Stimulated activated naive CD8-positive, alpha-beta T cell treated with anti-CD3 and anti-CD28 coated beads, Interleukin-15, Interleukin-2, amounts not matched to agents 100 U/mL and 50 U/mL, for 24 hours (primary cell): ENCODE data around the gene PRKAR1B.
A peak's percentile ranks its signal among the peaks of the same experiment; 100 is the strongest.

Experiments
- ATAC-seq: fragments of 150-1000 bp; cut with Tn5 transposase; one replicate; pipeline ENCODE4 v1.10.0; 2021
- DNase-seq: peaks from one replicate; pipeline ENCODE4 v3.0.0; 2021

PRKAR1B gene

DNA sequence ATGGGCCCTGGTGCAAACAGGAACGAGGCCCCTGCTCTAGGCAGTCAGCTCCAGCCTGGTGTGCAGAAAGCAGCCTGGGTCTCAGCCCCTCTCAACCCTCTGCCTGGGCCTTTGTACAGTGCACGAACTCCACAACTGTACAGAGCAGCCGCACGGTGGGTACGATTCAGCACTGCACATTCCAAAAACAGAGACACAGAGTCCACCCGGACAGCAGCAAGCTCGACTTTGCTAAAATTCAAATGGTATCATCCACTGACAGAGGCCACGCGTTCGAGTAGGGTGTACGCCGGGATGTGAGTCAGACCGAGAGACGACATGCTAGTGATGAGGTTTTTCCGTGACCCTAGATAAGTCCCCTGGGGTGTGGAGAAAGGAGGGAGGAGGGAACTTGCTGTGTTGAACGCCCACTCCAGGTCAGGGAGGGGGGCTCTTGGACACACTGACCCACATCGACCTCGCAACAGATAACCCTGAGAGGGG, 141.8 kb downstream of the PRKAR1B start:
- DNase-seq, result peak; percentile 74
- peak; percentile 77 for ATAC-seq

GRCh38 chr7:584820-585219, 142.3 kb downstream of the PRKAR1B start:
- ATAC-seq (no peak), DNase-seq (no peak)

DNA sequence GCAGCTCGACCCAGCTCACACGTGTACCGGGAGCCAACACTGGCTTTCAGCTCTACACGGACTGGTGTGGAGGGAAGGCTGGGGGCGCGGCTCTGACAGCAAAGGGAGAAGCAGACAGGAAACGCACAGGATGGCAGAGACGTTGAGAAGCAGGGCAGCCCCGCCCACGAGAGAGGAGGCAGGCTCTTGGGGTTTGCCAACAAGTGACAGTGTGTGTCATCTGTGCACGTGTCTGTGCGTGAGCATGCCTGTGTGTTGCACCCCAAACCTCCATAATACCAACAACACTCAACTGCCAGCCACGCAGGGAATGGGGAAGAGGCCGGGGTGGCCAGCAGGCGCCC, 143.0 kb downstream of the PRKAR1B start:
- ATAC-seq (peak; percentile 84), DNase-seq (peak; percentile 86)

DNA sequence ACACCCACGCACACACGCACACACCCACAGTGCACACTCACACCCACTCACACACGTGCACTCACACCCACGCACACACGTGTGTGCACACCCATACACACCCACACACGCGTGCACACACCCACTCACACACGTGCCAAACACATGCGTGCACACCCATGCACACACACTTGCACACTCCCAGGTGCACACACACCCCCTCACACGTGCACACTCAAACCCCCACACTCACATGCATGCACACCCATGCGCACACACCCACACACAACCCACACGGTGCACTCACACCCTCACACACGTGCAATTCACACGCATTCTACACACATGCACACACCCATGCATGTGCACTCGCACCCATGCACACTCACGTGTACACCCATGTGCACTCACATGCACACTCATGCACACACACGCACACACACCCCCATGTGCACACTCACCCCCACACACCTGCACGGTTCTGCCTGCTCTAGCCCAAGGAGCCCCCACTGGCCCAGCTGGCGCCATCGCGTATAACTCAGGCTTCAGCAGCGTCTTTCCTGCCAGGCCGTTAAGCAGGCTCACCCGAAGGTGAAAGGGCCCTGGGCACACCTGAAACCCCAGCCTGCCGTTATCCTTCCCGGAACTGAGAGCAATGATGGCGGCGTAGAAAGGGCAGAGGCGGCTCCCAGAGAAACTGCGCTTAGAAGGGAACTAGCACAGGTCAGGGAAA, 143.5 kb downstream of the PRKAR1B start:
- ATAC-seq (peak; percentile 22), DNase-seq (no peak)

DNA sequence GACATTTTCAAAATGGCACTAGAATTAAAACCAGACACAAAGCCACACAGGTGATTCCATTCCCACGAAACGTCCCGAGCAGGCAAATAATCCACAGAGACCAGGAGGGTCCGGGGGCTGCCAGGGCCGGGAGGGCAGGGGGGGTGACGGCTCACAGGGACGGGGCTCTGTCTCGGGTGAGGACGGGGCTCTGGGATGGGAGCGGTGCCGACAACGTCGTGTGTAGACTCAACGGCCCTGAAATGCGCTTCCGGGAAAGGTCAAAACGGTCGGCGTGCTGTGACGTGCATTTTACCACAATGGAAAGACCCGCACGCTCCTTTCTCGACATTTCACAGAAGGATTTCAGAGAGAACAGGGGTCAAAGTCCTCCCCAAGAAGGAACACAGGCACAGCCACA, 144.2 kb downstream of the PRKAR1B start:
- no peak for ATAC-seq
- no peak for DNase-seq

GRCh38 chr7:582081-582835, 144.8 kb downstream of the PRKAR1B start:
- no peak for DNase-seq
- ATAC-seq, result no peak

- no peak for DNase-seq
- no peak for ATAC-seq
Measured at GRCh38 chr7:578386-578785, 148.7 kb downstream of the PRKAR1B start.

DNA sequence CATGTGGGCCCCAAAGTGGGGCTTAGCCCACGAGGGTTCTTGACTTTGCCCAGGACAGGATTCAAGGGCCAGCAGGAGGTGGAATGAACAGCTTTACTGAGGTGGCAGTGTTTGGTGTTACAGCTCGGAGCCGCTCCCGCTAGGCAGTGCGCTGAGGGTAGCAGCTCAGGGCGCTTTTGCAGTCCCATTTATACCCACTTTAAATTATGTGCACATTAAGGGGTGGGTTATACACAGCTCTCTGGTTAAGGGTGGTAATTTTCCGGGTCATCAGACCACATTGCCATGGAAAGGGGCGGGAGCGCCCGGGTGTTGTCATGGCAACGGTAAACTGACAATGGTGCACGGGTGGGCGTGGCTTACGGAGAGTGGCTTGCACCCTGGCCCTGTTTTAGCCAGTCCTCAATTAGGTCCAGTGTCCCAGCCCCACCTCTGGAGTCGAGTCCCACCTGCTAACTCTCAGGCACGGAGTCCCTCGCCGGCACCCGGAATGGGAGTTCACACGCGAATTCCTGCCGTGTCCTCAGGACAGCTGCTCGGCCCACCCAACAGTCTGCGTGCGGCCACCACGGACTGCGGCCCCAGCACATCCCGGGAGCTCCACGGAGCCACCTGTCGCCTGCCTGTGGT, 149.2 kb downstream of the PRKAR1B start:
- DNase-seq (no peak), ATAC-seq (no peak)

GRCh38 chr7:577278-577665, 149.8 kb downstream of the PRKAR1B start:
- ATAC-seq (no peak), DNase-seq (no peak)

- no peak for ATAC-seq
Measured at GRCh38 chr7:576524-577277, 150.4 kb downstream of the PRKAR1B start.

GRCh38 chr7:575425-576366, 151.4 kb downstream of the PRKAR1B start:
- DNase-seq, result no peak
- ATAC-seq, result no peak

More at GRCh38 chr7:576524-577277, 150.4 kb downstream of the PRKAR1B start:
- DNase-seq, result no peak

DNA sequence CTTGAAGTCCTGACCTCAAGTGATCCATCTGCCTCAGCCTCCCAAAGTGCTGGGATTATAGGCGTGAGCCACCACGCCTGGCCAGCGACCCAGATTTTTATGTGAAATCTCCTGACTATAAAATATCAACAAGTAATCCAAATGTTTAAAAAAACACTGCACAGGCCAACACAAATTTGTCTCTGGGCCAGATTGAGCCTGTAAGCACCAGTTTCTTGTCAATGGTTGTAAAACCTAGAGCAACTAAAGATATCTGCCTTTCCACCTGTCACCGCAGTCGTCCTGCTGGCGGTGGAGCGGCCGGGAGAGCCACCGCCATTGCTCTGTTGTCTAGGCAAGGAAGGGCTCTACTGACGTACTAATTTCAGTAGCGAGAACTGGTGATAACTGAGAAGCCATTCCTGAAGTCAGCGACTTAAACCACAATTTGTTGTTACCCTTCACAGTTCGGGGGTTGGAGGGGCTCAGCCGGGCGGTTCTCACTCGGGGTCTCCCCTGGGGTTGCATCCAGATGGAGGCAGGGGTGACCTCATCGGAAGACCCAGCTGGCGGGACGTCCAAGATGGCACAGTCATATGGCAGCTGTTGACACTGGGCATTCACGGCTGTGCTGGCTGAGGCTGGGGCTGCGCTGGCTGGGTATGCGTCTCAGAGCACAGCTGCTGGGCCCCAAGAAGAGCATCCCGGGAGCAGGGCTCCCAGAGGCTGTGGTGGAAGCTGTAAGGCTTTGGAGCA, 152.3 kb downstream of the PRKAR1B start:
- no peak for DNase-seq

GRCh38 chr7:573933-574381, 153.1 kb downstream of the PRKAR1B start:
- no peak for ATAC-seq

More for the DNA sequence above, 152.3 kb downstream of the PRKAR1B start:
- ATAC-seq, result no peak

DNA sequence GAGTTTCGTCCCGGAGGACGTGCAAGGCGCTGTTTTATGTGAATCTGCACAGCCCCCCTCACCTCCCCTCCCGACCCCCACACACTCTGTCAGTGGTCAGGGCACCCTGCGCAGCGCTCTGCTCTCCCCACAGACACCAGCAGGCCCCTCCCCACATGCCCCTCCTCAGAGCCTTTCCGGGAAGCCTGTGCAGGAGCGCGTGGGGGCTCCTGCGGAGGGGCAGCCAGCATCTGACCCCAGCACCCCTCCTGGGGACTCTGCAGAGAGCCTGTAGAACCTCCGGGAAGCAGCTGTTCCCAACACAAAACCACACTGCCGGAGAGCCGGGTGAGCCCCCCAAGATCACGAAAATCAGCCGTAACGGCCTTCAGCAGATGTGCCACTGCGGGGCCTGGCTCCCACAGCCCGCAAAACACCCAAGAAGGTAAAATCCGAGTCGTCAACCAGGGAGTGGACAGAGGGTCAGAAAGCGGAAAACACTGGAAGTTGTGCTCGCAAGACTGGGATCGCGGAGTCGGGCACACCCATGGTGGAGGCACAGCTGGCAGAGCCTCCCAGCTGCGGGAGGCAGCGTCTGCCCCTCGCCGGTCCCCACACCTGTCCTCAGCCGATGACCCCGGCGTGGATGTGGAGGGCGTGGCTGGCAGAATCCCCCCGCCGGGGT, 153.7 kb downstream of the PRKAR1B start:
- DNase-seq (no peak), ATAC-seq (no peak)

More at GRCh38 chr7:573933-574381, 153.1 kb downstream of the PRKAR1B start:
- no peak for DNase-seq

DNA sequence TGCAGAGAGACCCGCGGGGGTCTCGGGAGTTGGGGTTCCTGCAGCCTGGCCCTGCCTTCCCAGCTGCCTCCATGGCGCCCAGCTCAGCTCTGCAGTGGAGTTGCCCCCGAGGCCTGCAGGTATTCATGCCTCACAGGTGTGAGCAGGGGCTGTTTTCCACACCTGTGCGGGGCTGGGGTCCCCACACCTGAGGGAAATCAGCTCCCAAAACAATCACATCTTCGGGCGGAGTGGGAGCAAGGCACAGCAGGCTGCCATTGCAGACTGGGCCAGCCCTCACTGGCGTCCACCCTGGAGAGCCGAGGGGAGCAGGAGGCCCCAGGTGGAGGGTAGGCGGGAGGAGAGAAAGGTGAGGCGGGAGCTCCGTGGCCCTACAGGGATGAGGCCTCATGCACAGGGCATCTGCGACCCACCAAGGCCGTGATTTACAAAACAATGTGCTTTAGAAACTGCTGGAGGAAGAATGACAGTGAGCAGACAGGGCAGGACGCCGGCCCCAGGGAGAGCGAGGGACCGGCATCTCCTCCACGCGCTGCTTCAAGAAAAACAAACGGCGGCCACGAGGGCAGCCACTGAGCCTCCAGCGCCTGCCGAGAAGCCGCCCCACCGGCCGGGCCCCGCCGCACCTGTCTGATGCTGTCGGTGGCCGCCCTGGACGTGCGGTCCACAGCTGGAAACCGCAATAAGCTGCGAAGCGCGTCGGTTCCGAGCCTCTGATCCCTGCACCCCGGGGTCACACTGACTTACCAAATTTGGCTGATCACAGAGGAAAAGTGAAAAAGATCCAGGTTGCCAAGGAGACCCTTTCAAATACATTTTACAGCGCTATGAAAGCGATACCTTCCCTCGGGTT, 154.4 kb downstream of the PRKAR1B start:
- ATAC-seq (no peak), DNase-seq (no peak)

GRCh38 chr7:571718-572415, 155.2 kb downstream of the PRKAR1B start:
- ATAC-seq (no peak), DNase-seq (no peak)

DNA sequence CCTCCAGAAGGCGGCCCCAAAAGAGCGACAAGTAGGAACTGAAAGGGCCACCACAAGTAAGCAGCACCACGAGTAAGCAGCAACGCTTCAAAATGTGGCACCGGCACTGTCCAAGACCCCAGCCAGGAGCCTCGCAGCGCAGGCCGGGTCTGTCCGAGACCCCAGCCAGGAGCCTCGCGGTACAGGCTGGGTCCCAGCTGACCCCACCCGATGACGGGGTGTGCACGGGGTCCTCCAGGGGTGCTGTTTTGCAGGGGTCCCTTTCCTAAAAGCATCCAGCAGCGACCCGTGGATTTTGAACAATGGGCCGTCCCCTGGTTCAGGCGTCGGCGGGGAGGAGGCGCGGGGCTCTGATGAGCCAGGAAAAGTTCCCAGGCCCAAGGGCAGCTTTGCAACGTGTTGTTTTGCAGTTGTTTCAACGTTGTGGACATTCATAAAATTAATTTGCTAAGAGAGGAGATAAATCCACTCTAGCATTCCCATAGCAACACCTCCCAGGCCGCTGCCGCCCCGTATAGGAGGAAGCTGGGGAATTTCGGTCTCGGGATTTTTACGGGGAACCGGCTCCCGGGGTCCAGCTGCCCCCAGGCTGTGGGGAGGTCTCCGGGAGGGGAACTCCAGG, 155.9 kb downstream of the PRKAR1B start:
- DNase-seq (no peak), ATAC-seq (no peak)

DNA sequence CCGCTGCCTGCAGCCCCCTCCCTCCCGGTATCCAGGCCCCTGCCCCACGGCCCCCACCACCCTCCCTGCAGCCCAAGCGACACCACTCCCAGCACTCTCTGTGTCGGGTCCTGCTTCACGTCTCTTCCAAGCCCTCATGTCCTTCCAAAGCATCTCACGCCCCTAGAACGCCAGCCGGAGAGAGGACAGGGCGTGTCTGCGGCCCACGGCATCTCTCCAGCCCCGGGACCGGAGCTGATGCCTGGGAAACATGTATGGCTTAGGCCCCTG, 156.3 kb downstream of the PRKAR1B start:
- DNase-seq (no peak), ATAC-seq (no peak)
